Esophagus squamous epithelium (tissue), 4 donors: ENCODE measurements around the gene VOPP1.

Source experiments
- POLR2A ChIP-seq, 4 donors: fragments of 450-650 bp; IDR thresholded peaks; one replicate each; pipeline ENCODE4 v1.6.1; 2017; ENCODE audit warnings: antibody characterized with exemption in 4 of 4, mild to moderate bottlenecking in 4 of 4, moderate library complexity in 3 of 4
- TF ChIP-seq, protein P1 (sequence below), 6 experiments: fragments of 450-650 bp in 4 of 6; fragments of 200-600 bp in 2 of 6; sonication (generic) in 2 of 6; IDR thresholded peaks; one replicate each; pipeline ENCODE4 v1.5.1; 2016 to 2019; ENCODE audit warnings: antibody characterized with exemption in 6 of 6, mild to moderate bottlenecking in 4 of 6, moderate library complexity in 4 of 6

DNA sequence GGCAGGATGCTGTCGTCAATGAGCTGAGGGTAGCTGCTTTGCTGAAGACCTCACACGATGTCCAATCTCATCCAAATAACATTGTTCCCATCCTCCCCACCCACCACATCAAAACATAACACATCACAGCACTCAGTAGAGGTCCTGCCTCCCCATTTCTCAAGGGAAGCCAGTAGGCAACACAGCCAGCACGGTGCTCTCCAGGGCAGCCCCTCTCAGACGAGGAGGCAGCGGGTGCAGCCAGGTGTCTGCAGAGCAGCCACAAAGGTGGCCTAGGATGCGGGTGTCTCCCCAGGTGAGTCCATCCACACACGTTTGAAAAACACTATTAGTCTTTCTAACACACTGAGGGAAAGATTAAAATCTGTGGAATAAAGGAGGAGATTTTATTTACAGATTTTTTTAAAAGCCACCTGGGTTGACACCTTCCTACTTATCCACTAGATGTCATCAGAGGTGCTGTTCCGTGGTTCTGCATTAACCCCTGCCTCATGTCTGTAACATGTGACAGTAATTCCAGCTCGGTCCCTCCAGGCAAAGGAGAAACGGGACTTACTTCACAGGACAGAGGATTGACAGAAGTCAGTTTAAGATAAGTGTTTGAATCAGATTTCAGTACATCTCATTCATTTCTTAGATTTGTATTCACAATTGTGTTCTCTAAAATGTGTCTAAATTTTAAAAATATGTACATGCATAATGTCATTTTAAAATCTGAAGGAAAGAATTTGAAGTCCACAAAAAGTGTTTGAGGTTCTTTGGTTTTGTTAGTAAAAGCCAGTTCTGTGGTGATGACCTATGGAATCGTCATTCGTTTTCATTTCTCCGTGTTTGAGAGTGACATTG is 139.1 kb downstream of the VOPP1 start:
- TF ChIP-seq, protein P1, sequence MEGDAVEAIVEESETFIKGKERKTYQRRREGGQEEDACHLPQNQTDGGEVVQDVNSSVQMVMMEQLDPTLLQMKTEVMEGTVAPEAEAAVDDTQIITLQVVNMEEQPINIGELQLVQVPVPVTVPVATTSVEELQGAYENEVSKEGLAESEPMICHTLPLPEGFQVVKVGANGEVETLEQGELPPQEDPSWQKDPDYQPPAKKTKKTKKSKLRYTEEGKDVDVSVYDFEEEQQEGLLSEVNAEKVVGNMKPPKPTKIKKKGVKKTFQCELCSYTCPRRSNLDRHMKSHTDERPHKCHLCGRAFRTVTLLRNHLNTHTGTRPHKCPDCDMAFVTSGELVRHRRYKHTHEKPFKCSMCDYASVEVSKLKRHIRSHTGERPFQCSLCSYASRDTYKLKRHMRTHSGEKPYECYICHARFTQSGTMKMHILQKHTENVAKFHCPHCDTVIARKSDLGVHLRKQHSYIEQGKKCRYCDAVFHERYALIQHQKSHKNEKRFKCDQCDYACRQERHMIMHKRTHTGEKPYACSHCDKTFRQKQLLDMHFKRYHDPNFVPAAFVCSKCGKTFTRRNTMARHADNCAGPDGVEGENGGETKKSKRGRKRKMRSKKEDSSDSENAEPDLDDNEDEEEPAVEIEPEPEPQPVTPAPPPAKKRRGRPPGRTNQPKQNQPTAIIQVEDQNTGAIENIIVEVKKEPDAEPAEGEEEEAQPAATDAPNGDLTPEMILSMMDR (IDR thresholded peaks at IDR 0.05), result peak; percentile 18 to 62 (median 28)
- no peak for TF ChIP-seq POLR2A (IDR thresholded peaks at IDR 0.05)
